NB4 (cell line): ENCODE results near the gene PHF2.

Experiments
- DNase-seq: peaks from one replicate; pipeline ENCODE4 v3.0.0; 2010; ENCODE audit warnings: low read depth
- H3K4me3 ChIP-seq: one replicate; pipeline ENCODE4 v1.5.1; 2011; ENCODE audit warnings: mild to moderate bottlenecking, low read depth, low read length, moderate library complexity
- MYC ChIP-seq: IDR thresholded peaks from 2 replicates; pipeline ENCODE4 v1.6.1; 2011; ENCODE audit warnings: low read depth, low read length
- POLR2A ChIP-seq: IDR thresholded peaks from 2 replicates; pipeline ENCODE4 v1.6.1; 2011; ENCODE audit warnings: mild to moderate bottlenecking; ENCODE audit not compliant: insufficient read length; ENCODE audit errors: extremely low read depth
- TF ChIP-seq, protein P1 (sequence below): IDR thresholded peaks from 2 replicates; pipeline ENCODE4 v1.6.1; 2011; ENCODE audit warnings: low read depth, low read length
- TF ChIP-seq, protein P2 (sequence below): IDR thresholded peaks from one replicate; pipeline ENCODE4 v1.5.1; 2012; ENCODE audit warnings: low read depth, low read length

Gene PHF2

GRCh38 chr9:93540305-93540704, 36.1 kb upstream of the PHF2 start:
- no peak overlapping the region for H3K4me3 ChIP-seq
- no peak for DNase-seq
- TF ChIP-seq MYC, result no peak
- TF ChIP-seq, protein P1, sequence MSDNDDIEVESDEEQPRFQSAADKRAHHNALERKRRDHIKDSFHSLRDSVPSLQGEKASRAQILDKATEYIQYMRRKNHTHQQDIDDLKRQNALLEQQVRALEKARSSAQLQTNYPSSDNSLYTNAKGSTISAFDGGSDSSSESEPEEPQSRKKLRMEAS, result no peak
- TF ChIP-seq, protein P2, sequence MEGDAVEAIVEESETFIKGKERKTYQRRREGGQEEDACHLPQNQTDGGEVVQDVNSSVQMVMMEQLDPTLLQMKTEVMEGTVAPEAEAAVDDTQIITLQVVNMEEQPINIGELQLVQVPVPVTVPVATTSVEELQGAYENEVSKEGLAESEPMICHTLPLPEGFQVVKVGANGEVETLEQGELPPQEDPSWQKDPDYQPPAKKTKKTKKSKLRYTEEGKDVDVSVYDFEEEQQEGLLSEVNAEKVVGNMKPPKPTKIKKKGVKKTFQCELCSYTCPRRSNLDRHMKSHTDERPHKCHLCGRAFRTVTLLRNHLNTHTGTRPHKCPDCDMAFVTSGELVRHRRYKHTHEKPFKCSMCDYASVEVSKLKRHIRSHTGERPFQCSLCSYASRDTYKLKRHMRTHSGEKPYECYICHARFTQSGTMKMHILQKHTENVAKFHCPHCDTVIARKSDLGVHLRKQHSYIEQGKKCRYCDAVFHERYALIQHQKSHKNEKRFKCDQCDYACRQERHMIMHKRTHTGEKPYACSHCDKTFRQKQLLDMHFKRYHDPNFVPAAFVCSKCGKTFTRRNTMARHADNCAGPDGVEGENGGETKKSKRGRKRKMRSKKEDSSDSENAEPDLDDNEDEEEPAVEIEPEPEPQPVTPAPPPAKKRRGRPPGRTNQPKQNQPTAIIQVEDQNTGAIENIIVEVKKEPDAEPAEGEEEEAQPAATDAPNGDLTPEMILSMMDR, result no peak
- TF ChIP-seq POLR2A, result no peak

GRCh38 chr9:93541005-93541404, 35.4 kb upstream of the PHF2 start:
- DNase-seq, result no peak
- TF ChIP-seq, protein P2, result no peak
- no peak for TF ChIP-seq POLR2A
- no peak for TF ChIP-seq MYC
- TF ChIP-seq, protein P1, result no peak
- no peak overlapping the region for H3K4me3 ChIP-seq

DNA sequence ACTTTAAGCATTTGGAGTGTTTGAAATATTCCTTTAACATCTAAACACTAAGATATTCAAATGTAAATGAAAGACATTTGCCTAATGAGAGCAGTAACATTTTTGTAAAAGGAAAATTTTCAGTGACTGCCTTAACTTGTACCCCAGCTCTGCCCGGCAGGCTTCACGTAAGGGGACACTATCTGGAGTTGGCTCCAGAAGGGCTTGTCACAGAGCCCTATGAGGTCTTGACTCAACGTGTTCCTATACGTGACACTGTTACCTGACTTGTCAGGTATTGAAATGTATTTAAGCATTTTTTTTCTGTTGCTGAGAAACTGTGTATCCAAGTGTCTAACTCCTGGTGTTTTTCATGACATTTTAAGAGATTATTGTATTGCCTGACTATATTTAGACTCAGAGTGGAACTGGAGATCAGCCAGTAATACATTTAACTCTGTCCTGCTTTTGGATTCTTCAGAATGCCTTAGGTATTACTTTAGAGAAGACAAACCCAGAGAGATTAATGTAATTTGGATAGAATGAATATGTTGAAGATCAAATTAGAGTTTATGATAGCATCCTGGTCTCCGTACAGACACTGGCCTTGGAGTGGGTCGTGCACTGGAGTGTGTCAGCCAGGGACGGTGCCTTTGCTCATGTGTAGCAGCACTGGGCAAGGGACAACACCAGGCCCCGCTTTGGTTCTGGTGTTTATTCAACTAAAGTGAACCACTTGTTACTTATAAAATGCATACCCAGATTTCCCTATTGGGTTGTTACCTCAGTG, 34.6 kb upstream of the PHF2 start:
- TF ChIP-seq, protein P2, result no peak
- TF ChIP-seq, protein P1, result no peak
- TF ChIP-seq POLR2A (no peak), MYC (no peak)
- DNase-seq, result no peak
- no peak overlapping the region for H3K4me3 ChIP-seq

- no peak overlapping the region for H3K4me3 ChIP-seq
- TF ChIP-seq POLR2A (no peak), MYC (no peak)
- TF ChIP-seq, protein P1, result no peak
- TF ChIP-seq, protein P2, result no peak
- no peak for DNase-seq
These were observed 33.3 kb upstream of the PHF2 start for GRCh38 chr9:93543117-93543516.

DNA sequence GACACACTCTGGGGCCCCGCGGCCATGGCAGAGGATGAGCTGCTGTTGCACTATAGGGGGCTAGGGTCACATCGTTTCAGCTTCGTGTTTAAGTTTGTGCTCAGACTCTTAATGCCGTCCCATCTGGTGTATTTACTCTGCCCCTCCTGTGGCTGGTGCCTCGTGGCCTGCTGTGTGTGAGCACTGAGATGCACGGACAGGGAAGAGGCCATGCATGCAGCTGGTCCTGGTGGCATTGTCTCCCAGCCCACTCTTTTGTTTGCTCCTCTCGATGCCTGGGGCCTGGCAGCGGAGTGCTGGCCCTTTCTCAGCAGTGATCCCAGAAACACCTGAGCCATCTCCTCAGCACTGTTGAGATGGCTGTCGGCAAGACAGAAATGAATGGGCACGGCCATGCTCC, 30.0 kb upstream of the PHF2 start:
- DNase-seq, result no peak

More for the DNA sequence above, 30.0 kb upstream of the PHF2 start:
- no peak overlapping the region for H3K4me3 ChIP-seq
- TF ChIP-seq POLR2A (no peak), MYC (no peak)
- TF ChIP-seq, protein P1, result no peak
- TF ChIP-seq, protein P2, result no peak
